Erythroblast (primary cell): ENCODE results near the gene TBC1D1.

ENCODE experiments used
- GATA1 ChIP-seq: IDR thresholded peaks from 2 replicates; pipeline ENCODE4 v1.6.1; 2011; ENCODE audit warnings: low read depth, mild to moderate bottlenecking, control low read depth, low read length, moderate library complexity
- POLR2A ChIP-seq: IDR thresholded peaks from 2 replicates; pipeline ENCODE4 v1.6.1; 2011; ENCODE audit warnings: mild to moderate bottlenecking, low read length

DNA sequence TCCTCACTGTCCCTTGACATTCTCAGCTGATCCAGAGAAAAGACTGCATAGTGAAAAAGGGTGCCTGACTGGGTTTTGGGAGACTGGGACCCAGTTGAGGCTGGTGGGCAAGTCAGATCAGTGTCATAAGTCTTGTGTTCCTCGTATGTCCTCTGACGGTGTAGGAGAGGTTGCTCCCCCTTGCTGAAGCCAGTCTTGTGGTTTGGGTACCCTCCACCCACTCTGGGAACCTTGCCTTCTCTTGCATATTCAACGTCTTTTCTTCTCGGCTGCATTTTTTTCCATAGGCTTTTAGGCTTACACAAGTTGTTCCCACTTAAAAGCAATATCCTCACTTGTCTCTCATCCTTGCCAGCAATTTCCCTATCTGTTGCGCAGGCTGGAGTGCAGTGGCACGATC, 281.2 kb downstream of the TBC1D1 start:
- TF ChIP-seq POLR2A, result no peak
- no peak for TF ChIP-seq GATA1
